ENCODE results near the gene MLF1. TPM values are rescaled to one million over a fixed set of nuclear protein-coding genes. Genes with fewer than 3 reads are reported as not detected.

Gene MLF1
- total RNA-seq, 1 experiment from 2014 or later: 20.4 TPM

- Histone ChIP-seq H2AK5ac (ENCODE audit: insufficient read length, low read length) (no peak overlapping the region), H3K23me2 (ENCODE audit: insufficient read length, low read depth, low read length, poor library complexity, severe bottlenecking) (no peaks in the 10 kb centered on the region), H3K4me2 (ENCODE audit: insufficient read depth, insufficient read length, low read length) (no peak overlapping the region), H3K4me1 (ENCODE audit: insufficient read depth, low read length) (no peaks in the 10 kb centered on the region), H2BK120ac (ENCODE audit: low read depth, low read length, poor library complexity, severe bottlenecking) (no peak overlapping the region), H3K9ac (ENCODE audit: extremely low read depth, insufficient read length, low read length) (no peak overlapping the region), H2BK15ac (ENCODE audit: low read depth, low read length) (no peak overlapping the region), H4K5ac (ENCODE audit: insufficient read length, low read depth, low read length) (no peak overlapping the region), H3K23ac (ENCODE audit: insufficient read length, low read depth, low read length) (no peak overlapping the region), H2AFZ (ENCODE audit: low read length) (no peak overlapping the region), H3K56ac (ENCODE audit: insufficient read length, low read depth, low read length) (no peak overlapping the region), H2BK12ac (ENCODE audit: insufficient read length, low read depth, low read length) (no peak overlapping the region), H3K79me1 (ENCODE audit: insufficient read depth, low read depth, low read length, poor library complexity, severe bottlenecking) (no peaks in the 10 kb centered on the region), H3K18ac (ENCODE audit: insufficient read length, low read depth, low read length) (no peak overlapping the region), H3K4ac (ENCODE audit: low read depth, low read length) (no peak overlapping the region), H4K8ac (replicated peaks; ENCODE audit: insufficient read length, low read depth, low read length) (no peak overlapping the region), H3T11ph (ENCODE audit: low read length) (no peak overlapping the region), H4K91ac (ENCODE audit: insufficient read length, low read depth, low read length) (no peak overlapping the region), H3K14ac (ENCODE audit: insufficient read depth, low read length) (no peak overlapping the region), H3K9me3 (ENCODE audit: control insufficient read depth, low read depth, low read length) (no peaks in the 10 kb centered on the region), H4K20me1 (ENCODE audit: control insufficient read depth, insufficient read depth, insufficient read length) (no peaks in the 10 kb centered on the region), H2BK20ac (ENCODE audit: low read depth, low read length, poor library complexity, severe bottlenecking) (no peak overlapping the region), H3K27me3 (ENCODE audit: insufficient read depth, low read length) (no peaks in the 10 kb centered on the region), H3K79me2 (ENCODE audit: insufficient read depth, low read length) (no peaks in the 10 kb centered on the region), H2BK5ac (ENCODE audit: insufficient read length, low read length) (no peak overlapping the region), H3K27ac (ENCODE audit: insufficient read length, low read depth, low read length) (no peak overlapping the region)
- 0 out of 4 replicates have a peak, but pooled peaks cover 0 to 3% of the 10 kb centered on the region in 2 experiments for H3K4me1 Mint-ChIP-seq
- H3K36me3 Mint-ChIP-seq (ENCODE audit: insufficient read depth in 1 of 3, low read depth in 3 of 3): no peaks in the 10 kb centered on the region
- no peak for DNase-seq
- TF ChIP-seq CTCF (conservative IDR thresholded peaks at IDR 0.05): peak; percentile 69
- no peaks in the 10 kb centered on the region for H3K27me3 Mint-ChIP-seq (ENCODE audit: low read depth)
- H3K9me3 Mint-ChIP-seq: no peaks in the 10 kb centered on the region
- H3K4me3 Mint-ChIP-seq: no peak overlapping the region
- H3K27ac Mint-ChIP-seq: no peak overlapping the region
Observed at GRCh38 chr3:158532099-158532734, 38.8 kb upstream of the MLF1 start.
